Hepatocyte (in vitro differentiated cells): ENCODE data around the gene DNAH5. TPM values are rescaled to one million over a fixed set of nuclear protein-coding genes. Genes with fewer than 3 reads are reported as not detected.

Source experiments
- DNase-seq: peaks from one replicate; pipeline ENCODE4 v3.0.0-alpha.2; 2016; ENCODE audit warnings: low spot score
- H2AFZ ChIP-seq: fragments of 200-600 bp; sonication (generic); 2 replicates; pipeline ENCODE4 v1.6.0; 2016; ENCODE audit warnings: antibody characterized with exemption, mild to moderate bottlenecking
- H3K27ac ChIP-seq: fragments of 200-600 bp; sonication (generic); 2 replicates; pipeline ENCODE4 v1.5.1; 2016; ENCODE audit warnings: mild to moderate bottlenecking
- H3K27me3 ChIP-seq: fragments of 200-600 bp; sonication (generic); 2 replicates; pipeline ENCODE4 v1.6.1; 2016
- H3K36me3 ChIP-seq: fragments of 200-600 bp; sonication (generic); replicated peaks from 2 replicates; pipeline ENCODE4 v1.5.1; 2016; ENCODE audit warnings: low read depth; ENCODE audit not compliant: insufficient read depth
- H3K4me1 ChIP-seq: fragments of 200-600 bp; sonication (generic); 2 replicates; pipeline ENCODE4 v1.5.1; 2016; ENCODE audit warnings: mild to moderate bottlenecking, moderate library complexity; ENCODE audit not compliant: insufficient read depth
- H3K4me2 ChIP-seq: fragments of 200-600 bp; sonication (generic); 2 replicates; pipeline ENCODE4 v1.6.0; 2016
- H3K4me3 ChIP-seq: fragments of 200-600 bp; sonication (generic); 2 replicates; pipeline ENCODE4 v1.5.1; 2016; ENCODE audit warnings: mild to moderate bottlenecking
- H3K79me2 ChIP-seq: fragments of 200-600 bp; sonication (generic); 2 replicates; pipeline ENCODE4 v1.6.0; 2017; ENCODE audit warnings: mild to moderate bottlenecking
- H3K9me2 ChIP-seq: fragments of 200-600 bp; sonication (generic); replicated peaks from 2 replicates; pipeline ENCODE4 v1.6.0; 2017; ENCODE audit warnings: mild to moderate bottlenecking; ENCODE audit not compliant: insufficient read depth
- H3K9me3 ChIP-seq: fragments of 200-600 bp; sonication (generic); 2 replicates; pipeline ENCODE4 v1.5.1; 2016; ENCODE audit warnings: low read depth, mild to moderate bottlenecking
- H4K20me1 ChIP-seq: fragments of 200-600 bp; sonication (generic); 2 replicates; pipeline ENCODE4 v1.6.0; 2016; ENCODE audit warnings: mild to moderate bottlenecking; ENCODE audit not compliant: insufficient read depth, poor library complexity, severe bottlenecking
- EZH2 ChIP-seq: fragments of 200-600 bp; sonication (generic); IDR thresholded peaks from 2 replicates; pipeline ENCODE4 v1.6.1; 2016; ENCODE audit warnings: antibody characterized with exemption, mild to moderate bottlenecking, borderline replicate concordance
- EZH2phosphoT487 ChIP-seq: fragments of 200-600 bp; sonication (generic); IDR thresholded peaks from one replicate; pipeline ENCODE4 v1.6.1; 2018; ENCODE audit warnings: antibody characterized with exemption, mild to moderate bottlenecking, low read depth, moderate library complexity; ENCODE audit not compliant: unreplicated experiment, severe bottlenecking
- WGBS: methylation state at CpG from one replicate; pipeline ENCODE4 v1.1.6; 2016; ENCODE audit warnings: low lambda C conversion rate; ENCODE audit errors: missing lambda C conversion rate; 5-methylcytosine and 5-hydroxymethylcytosine counted together
- polyA plus RNA-seq: library from polyadenylated mRNA; unstranded; fragments of >200 nt; fragmentation: Nextera tagmentation; extraction: Ambion mirVana; gene quantifications from 2 replicates; pipeline ENCODE4 v1.2.1, GENCODE V29; 2016
- total RNA-seq: library from RNA; depleted of rRNA; stranded (reverse); fragments of >200 nt; gene quantifications from 2 replicates; pipeline ENCODE4 v1.2.3, GENCODE V29; 2014
- TF ChIP-seq, protein P1 (sequence below): fragments of 200-600 bp; sonication (generic); IDR thresholded peaks from 2 replicates; pipeline ENCODE4 v1.5.1; 2016; ENCODE audit warnings: antibody characterized with exemption, mild to moderate bottlenecking; ENCODE audit not compliant: poor library complexity

DNAH5 gene
- total and polyA plus RNA-seq, 2 experiments from 2014 or later = 0.17 to 0.40 TPM

DNA sequence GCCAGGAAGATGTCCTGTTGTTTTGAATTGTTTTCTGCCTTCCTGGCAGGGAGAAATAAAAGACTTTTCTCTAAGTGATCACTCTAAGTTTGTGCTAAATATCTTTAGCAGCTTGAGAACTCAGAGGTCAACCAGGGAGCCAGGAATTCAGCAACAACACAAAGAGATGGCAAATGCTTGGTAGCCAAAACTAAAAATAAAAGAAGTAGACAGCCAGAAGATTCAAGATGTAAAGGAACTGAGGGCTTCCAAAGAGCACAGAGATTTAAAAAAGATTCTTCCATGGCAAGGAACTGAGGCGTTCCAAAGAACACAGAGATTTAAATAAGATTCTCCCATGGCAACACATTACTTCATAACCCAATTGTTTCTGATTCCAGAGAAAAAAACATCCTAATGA is 9.6 kb downstream of the DNAH5 start:
- WGBS = 83% methylated on average over 1 of the region's 1 CpG

DNA sequence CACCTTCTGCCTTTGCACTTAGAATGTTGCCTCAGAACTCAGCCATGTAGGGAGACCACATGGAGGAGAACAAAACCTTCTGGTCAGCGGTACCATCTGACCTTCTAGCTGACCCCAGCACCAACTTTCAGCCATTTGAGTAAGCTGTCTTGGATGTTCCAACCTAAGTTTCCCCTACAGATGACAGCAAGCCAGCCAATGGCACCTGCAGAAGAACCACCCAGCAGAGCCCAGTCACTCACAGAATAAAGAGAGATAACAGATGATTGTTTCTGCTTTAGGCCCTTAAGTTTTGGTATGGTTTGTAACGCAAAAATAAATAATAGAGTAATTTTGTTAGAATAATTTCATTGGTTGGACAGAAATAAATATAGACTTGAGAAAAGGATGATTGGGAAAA is 10.4 kb downstream of the DNAH5 start:
- no peaks in the 10 kb centered on the region for H3K27me3 ChIP-seq
- no peak overlapping the region for H2AFZ ChIP-seq
- no peak for DNase-seq
- no peak overlapping the region for H3K4me2 ChIP-seq
- H3K9me3 ChIP-seq = no peaks in the 10 kb centered on the region
- H3K36me3 ChIP-seq = no peaks in the 10 kb centered on the region
- TF ChIP-seq EZH2phosphoT487 (no peak), EZH2 (no peak)
- TF ChIP-seq, protein P1, sequence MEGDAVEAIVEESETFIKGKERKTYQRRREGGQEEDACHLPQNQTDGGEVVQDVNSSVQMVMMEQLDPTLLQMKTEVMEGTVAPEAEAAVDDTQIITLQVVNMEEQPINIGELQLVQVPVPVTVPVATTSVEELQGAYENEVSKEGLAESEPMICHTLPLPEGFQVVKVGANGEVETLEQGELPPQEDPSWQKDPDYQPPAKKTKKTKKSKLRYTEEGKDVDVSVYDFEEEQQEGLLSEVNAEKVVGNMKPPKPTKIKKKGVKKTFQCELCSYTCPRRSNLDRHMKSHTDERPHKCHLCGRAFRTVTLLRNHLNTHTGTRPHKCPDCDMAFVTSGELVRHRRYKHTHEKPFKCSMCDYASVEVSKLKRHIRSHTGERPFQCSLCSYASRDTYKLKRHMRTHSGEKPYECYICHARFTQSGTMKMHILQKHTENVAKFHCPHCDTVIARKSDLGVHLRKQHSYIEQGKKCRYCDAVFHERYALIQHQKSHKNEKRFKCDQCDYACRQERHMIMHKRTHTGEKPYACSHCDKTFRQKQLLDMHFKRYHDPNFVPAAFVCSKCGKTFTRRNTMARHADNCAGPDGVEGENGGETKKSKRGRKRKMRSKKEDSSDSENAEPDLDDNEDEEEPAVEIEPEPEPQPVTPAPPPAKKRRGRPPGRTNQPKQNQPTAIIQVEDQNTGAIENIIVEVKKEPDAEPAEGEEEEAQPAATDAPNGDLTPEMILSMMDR = no peak
- 85% methylated on average over 2 of the region's 2 CpGs for WGBS
- H3K9me2 ChIP-seq = no peaks in the 10 kb centered on the region
- no peaks in the 10 kb centered on the region for H3K79me2 ChIP-seq
- H4K20me1 ChIP-seq = no peaks in the 10 kb centered on the region
- no peak overlapping the region for H3K27ac ChIP-seq
- H3K4me1 ChIP-seq = no peaks in the 10 kb centered on the region
- no peak overlapping the region for H3K4me3 ChIP-seq

More for the DNA sequence above, 9.6 kb downstream of the DNAH5 start:
- no peaks in the 10 kb centered on the region for H3K36me3 ChIP-seq
- H3K4me1 ChIP-seq = no peaks in the 10 kb centered on the region
- no peak for DNase-seq
- no peaks in the 10 kb centered on the region for H4K20me1 ChIP-seq
- no peaks in the 10 kb centered on the region for H3K27me3 ChIP-seq
- H3K4me2 ChIP-seq = no peak overlapping the region
- TF ChIP-seq, protein P1 = no peak
- TF ChIP-seq EZH2 = no peak
- TF ChIP-seq EZH2phosphoT487 = no peak
- H3K27ac ChIP-seq = no peak overlapping the region
- H3K79me2 ChIP-seq = no peaks in the 10 kb centered on the region
- no peak overlapping the region for H2AFZ ChIP-seq
- H3K9me3 ChIP-seq = no peaks in the 10 kb centered on the region
- H3K4me3 ChIP-seq = no peak overlapping the region
- H3K9me2 ChIP-seq = no peaks in the 10 kb centered on the region

DNA sequence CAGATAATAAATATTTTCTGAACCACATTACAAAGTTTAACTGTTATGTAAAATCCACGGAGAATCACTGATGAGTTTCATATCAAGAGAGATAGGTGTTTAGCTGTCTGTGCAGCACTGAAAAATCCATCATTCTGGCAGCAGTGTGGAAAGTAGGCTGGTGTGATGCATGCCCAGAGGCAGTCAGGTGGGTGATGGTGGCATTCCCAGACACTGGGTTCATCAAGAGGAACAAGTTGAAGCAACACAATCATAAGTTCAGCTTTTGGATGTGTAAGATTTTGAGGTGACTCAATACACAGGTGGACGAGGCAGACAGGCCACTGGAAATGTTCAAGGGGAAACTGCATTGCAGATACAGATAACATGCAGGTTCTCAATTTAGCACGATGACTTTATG is 11.9 kb downstream of the DNAH5 start:
- no peaks in the 10 kb centered on the region for H4K20me1 ChIP-seq
- no peak overlapping the region for H3K4me2 ChIP-seq
- no peaks in the 10 kb centered on the region for H3K9me2 ChIP-seq
- H3K27ac ChIP-seq = no peak overlapping the region
- H2AFZ ChIP-seq = no peak overlapping the region
- no peak overlapping the region for H3K4me3 ChIP-seq
- no peaks in the 10 kb centered on the region for H3K79me2 ChIP-seq
- no peak for DNase-seq
- TF ChIP-seq, protein P1 = no peak
- no peak for TF ChIP-seq EZH2
- no peak for TF ChIP-seq EZH2phosphoT487
- no peaks in the 10 kb centered on the region for H3K4me1 ChIP-seq
- H3K36me3 ChIP-seq = no peaks in the 10 kb centered on the region
- H3K27me3 ChIP-seq = no peaks in the 10 kb centered on the region
- 88% methylated on average over 3 of the region's 3 CpGs for whole genome bisulfite sequencing
- H3K9me3 ChIP-seq = no peaks in the 10 kb centered on the region

DNA sequence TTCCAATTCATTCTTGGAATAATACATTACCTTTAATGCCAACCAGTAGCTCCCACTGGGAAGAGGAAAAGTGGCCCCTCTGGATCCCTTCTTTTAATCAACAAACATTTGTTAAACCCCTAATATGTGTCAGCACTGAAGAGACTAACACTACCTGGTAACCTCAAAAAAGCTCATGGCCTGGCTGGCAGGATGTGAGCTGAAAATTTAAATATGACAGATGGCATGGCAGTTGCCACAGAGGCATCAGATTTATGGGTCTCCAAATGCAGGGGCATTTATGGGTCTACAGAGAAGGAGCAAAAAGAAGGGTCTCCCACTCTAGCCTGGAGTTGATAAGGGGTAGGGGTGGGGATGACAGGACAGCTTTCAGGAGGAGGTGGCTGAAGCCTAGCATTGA is 12.5 kb downstream of the DNAH5 start:
- no peaks in the 10 kb centered on the region for H3K4me1 ChIP-seq
- H3K27me3 ChIP-seq = no peaks in the 10 kb centered on the region
- H2AFZ ChIP-seq = no peak overlapping the region
- no peak overlapping the region for H3K27ac ChIP-seq
- TF ChIP-seq EZH2 = no peak
- TF ChIP-seq EZH2phosphoT487 = no peak
- TF ChIP-seq, protein P1 = no peak
- H3K36me3 ChIP-seq = no peaks in the 10 kb centered on the region
- no peak overlapping the region for H3K4me2 ChIP-seq
- no peak for DNase-seq
- H3K9me2 ChIP-seq = no peaks in the 10 kb centered on the region
- no peaks in the 10 kb centered on the region for H3K79me2 ChIP-seq
- H3K4me3 ChIP-seq = no peak overlapping the region
- H4K20me1 ChIP-seq = no peaks in the 10 kb centered on the region
- H3K9me3 ChIP-seq = no peaks in the 10 kb centered on the region
